CD4-positive, alpha-beta T cell treated with Interleukin-4 for 4 hours (primary cell): Measurements from ENCODE around the gene ZNF500.

Experiments
- DNase-seq: peaks from one replicate; pipeline ENCODE4 v3.0.0-alpha.2; 2020

The ZNF500 gene

GRCh38 chr16:4768549-4769305, 1.8 kb upstream of the ZNF500 start:
- DNase-seq, result peak; percentile 89

- no peak for DNase-seq
Observed at GRCh38 chr16:4767872-4768548, 1.0 kb upstream of the ZNF500 start.

DNA sequence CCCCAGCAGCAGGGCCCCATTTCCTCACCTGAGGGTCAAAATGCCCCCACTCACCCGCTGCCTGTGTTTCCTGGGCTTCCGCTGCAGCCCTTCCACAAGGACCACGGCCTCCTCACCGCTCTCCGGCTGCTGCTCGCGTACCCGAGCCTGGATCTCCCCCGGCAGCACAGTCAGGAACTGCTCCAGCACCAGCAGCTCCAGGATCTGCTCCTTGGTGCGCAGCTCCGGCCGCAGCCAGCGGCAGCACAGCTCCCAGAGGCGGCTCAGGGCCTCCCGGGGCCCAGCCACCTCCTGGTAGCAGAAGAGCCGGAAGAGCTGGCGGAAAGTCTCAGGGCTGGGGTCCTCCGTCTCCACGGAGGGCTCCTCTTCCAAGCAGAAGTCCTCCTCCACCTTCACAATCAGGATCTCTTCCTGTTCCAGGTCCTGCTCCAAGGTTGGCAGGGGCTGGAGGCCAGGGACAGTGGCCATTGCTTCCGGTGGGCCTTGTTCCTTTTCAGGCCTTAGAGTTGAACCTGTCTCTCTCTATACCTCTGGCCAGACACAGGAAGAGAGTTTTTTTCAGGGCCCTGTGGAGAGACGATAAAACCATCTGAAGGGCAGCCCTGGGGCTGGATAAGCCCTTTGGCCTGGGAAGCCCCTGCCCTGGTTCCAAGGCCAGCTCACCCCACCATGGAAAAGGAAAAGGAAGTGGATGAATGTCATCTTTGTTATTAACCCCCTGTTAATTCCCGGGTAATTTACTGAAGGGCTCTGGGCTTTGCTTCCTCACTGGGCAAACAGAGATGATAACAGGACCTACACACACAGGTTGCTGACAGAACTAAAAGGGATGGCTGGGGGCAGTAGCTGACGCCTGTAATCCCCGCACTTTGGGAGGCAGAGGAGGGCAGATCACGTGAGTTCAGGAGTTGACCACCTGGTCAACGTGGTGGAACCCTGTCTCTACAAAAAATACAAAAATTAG, 1.2 kb downstream of the ZNF500 start:
- DNase-seq, result no peak

DNA sequence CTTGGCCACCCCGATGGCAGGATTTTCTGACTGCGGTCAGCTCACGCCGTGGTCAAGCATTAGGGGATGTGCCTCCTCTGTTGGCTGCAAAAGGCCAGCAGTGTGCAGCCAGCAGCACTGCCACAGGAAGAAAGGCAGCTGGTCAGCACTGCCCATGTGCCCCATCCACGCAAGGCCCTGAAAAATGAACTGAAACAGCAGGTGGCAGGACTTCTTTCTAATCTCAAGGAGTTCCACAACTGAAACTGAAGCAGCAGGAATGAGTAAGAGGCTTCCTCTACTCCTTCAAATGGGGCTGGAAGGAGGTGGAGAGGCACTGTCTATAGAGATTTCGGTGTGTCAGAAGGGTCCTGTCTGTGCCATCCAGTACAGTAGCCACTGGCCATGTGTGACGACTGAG, 3.2 kb downstream of the ZNF500 start:
- no peak for DNase-seq

GRCh38 chr16:4762205-4762604, 4.8 kb downstream of the ZNF500 start:
- no peak for DNase-seq

DNA sequence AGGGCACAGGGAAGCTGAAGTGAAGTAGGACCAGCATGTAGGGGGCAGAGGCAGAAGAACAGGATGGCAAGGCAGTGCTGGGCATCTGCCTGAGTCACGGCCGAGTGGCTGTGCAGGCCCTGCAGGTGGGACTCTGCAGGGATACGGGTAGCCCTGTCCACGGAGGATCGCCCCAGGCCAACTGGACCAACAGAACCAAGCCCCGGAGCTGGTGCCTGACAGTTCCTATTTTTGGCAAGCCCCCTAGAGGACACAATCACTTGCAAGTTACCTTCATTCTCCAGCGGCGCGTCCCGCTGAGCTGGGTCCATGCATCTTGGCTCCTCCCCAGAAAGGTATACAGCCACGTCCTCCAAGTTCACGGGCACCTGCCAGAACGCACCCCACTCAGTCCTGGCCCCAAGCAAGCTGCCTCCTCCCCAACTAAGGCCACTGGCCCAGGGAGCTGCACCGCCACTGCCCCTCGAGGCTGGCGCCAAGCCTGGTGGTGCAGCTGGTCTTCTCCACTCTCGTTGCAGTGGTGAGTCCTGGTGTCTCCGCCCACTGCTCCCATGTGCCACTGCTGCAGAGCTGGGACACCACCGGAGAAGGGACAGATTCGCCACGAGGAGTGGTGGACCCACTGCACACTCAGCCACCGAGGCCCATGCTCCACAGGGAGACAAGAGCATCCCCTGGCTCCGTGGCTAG, 6.6 kb downstream of the ZNF500 start:
- DNase-seq, result no peak

GRCh38 chr16:4755687-4756086, 11.3 kb downstream of the ZNF500 start:
- no peak for DNase-seq

GRCh38 chr16:4754865-4755264, 12.1 kb downstream of the ZNF500 start:
- DNase-seq, result no peak

DNA sequence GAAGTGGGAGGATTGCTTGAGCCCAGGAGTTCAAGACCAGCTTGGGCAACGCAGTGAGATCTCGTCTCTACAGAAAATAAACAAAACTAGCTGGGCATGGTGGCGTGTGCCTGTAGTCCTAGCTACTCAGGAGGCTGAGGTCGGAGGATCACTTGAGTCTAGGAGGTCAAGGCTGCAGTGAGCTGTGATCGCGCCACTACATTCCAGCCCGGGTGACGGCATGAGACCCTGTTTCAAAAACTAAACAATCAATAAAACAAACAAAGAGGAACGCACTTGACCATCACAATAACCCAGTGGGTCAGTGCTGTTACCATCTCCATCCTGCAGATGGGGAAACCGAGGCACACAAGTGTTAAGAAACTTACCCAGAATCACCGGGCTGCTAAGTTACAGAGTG, 13.7 kb downstream of the ZNF500 start:
- no peak for DNase-seq

DNA sequence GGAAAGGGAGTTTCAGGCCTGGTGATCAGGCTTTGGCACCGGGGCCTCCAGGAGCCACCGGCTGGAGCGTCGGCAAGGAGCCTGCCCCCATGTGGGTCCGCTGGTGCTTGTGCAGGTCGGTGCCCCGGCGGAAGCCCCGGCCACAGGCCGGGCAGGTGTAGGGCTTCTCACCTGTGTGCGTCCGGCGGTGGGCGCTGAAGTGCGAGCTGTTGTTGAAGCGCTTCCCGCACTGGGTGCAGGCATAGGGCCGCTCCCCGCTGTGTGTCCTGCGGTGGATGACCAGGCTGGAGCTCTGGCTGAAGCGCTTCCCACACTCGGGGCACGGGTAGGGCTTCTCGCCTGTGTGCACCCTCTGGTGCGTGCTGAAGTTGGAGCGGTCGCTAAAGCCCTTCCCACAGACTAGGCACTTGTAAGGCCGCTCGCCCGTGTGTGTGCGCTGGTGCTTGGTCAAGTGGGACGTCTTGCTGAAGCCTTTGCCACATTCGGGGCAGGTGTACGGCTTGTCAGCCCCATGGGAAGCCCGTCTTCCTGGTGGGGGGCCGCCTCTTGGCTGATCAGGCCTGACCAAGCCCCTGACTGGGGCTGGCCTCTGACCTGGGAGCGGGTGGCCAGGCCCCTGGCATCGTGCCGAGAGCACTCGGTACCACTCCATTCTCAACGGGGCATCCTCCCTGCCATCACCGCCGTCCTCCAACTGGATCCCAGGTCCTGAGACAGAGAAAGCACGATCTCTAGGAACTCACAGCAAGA, 14.4 kb downstream of the ZNF500 start:
- DNase-seq, result no peak

GRCh38 chr16:4750896-4751295, 16.1 kb downstream of the ZNF500 start:
- DNase-seq, result no peak

GRCh38 chr16:4749700-4750257, 17.2 kb downstream of the ZNF500 start:
- DNase-seq, result no peak

GRCh38 chr16:4748682-4749411, 18.1 kb downstream of the ZNF500 start:
- no peak for DNase-seq

GRCh38 chr16:4747906-4748681, 18.9 kb downstream of the ZNF500 start:
- no peak for DNase-seq

GRCh38 chr16:4746991-4747574, 19.9 kb downstream of the ZNF500 start:
- DNase-seq, result no peak

- DNase-seq, result no peak
Observed at GRCh38 chr16:4746215-4746614, 20.7 kb downstream of the ZNF500 start.

DNA sequence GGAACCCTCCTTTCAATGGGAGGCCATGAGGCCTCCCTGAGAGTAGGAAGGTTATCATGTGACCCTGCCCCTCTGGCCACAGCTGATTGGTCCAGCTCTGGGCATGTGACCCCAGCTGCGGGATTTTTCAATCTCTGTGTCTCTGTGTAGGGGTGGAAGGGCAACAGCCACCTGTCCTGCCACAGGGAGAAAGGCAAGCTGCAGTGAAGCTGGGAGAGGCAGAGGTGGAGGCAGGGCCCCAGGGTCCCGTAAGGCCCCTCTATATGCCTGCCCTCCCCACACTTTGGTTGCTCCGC, 21.7 kb downstream of the ZNF500 start:
- no peak for DNase-seq

DNA sequence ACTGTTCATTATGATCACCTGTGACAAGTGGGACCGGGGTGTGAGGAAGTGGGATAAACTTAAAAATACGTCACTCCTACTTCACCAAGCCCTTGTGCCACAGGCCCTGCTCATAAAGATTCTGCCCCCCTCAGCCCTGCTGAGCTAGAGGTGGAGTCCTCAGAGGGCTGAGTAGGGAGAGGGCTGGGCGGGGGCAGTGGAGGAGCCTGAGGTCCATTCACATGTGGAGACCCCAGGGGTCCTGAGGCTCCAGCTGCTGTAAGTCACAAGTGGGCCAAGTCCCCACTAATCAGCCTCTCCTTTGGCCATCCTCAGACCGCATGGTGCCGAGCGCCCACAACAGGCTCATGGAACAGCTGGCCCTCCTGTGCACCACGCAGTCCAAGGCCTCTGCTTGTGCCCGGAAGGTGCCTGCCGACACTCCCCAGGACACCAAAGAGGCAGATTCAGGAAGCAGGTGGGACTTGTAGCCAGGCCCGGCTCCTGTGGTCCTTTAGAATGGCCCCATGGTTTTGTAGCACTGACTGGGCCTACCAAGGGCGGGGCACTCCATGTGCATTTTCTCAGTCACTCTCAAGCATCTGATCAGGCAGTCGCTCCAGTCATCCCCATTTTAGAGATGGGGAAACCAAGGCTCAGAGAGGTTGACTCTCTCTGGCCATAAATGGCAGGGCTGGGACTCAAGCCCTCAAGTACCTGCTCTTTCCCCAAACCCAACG, 22.2 kb downstream of the ZNF500 start:
- DNase-seq, result no peak

GRCh38 chr16:4743226-4743878, 23.6 kb downstream of the ZNF500 start:
- no peak for DNase-seq
